H9 (cell line): Measurements from ENCODE around the gene SZT2. TPM values are rescaled to one million over a fixed set of nuclear protein-coding genes. Genes with fewer than 3 reads are reported as not detected.

Source experiments
- DNase-seq: peaks from one replicate; pipeline ENCODE4 v3.0.0-alpha.2; 2017
- H2AFZ ChIP-seq: one replicate; pipeline ENCODE4 v1.6.1; 2013; ENCODE audit warnings: mild to moderate bottlenecking, low read length, control low read depth, moderate library complexity
- H2AK5ac ChIP-seq: 2 replicates; pipeline ENCODE4 v1.6.1; 2013; ENCODE audit warnings: low read length, control low read depth, mixed read lengths; ENCODE audit not compliant: insufficient read length
- H2BK120ac ChIP-seq: one replicate; pipeline ENCODE4 v1.6.1; 2013; ENCODE audit warnings: low read depth, mild to moderate bottlenecking, low read length, control low read depth, inconsistent platforms; ENCODE audit not compliant: poor library complexity, severe bottlenecking
- H2BK12ac ChIP-seq: 2 replicates; pipeline ENCODE4 v1.6.1; 2013; ENCODE audit warnings: low read length, control low read depth, mixed read lengths, low read depth; ENCODE audit not compliant: insufficient read length
- H2BK15ac ChIP-seq: 2 replicates; pipeline ENCODE4 v1.6.1; 2013; ENCODE audit warnings: low read depth, low read length, control low read depth
- H2BK20ac ChIP-seq: one replicate; pipeline ENCODE4 v1.6.1; 2013; ENCODE audit warnings: low read depth, mild to moderate bottlenecking, low read length, control low read depth, inconsistent platforms; ENCODE audit not compliant: poor library complexity, severe bottlenecking
- H2BK5ac ChIP-seq: 2 replicates; pipeline ENCODE4 v1.6.1; 2013; ENCODE audit warnings: low read length, control low read depth, mixed read lengths; ENCODE audit not compliant: insufficient read length
- H3K14ac ChIP-seq: 2 replicates; pipeline ENCODE4 v1.6.1; 2013; ENCODE audit warnings: low read length, control low read depth; ENCODE audit not compliant: insufficient read depth
- H3K18ac ChIP-seq: 2 replicates; pipeline ENCODE4 v1.6.1; 2013; ENCODE audit warnings: low read depth, mild to moderate bottlenecking, mixed read lengths, low read length, control low read depth; ENCODE audit not compliant: insufficient read length
- H3K23ac ChIP-seq: 2 replicates; pipeline ENCODE4 v1.6.1; 2013; ENCODE audit warnings: low read length, control low read depth, mixed read lengths, low read depth; ENCODE audit not compliant: insufficient read length
- H3K23me2 ChIP-seq: 2 replicates; pipeline ENCODE4 v1.6.1; 2013; ENCODE audit warnings: low read depth, mild to moderate bottlenecking, mixed read lengths, low read length, control low read depth; ENCODE audit not compliant: insufficient read length, poor library complexity, severe bottlenecking
- H3K27ac ChIP-seq: 2 replicates; pipeline ENCODE4 v1.5.1; 2013; ENCODE audit warnings: low read length, control low read depth, mixed read lengths, low read depth; ENCODE audit not compliant: insufficient read length
- H3K27me3 ChIP-seq: 2 replicates; pipeline ENCODE4 v1.6.1; 2013; ENCODE audit warnings: low read length, control low read depth, inconsistent platforms; ENCODE audit not compliant: insufficient read depth
- H3K4ac ChIP-seq: 2 replicates; pipeline ENCODE4 v1.6.1; 2013; ENCODE audit warnings: low read depth, mild to moderate bottlenecking, control low read depth, inconsistent platforms, low read length, moderate library complexity
- H3K4me1 ChIP-seq: 2 replicates; pipeline ENCODE4 v1.6.1; 2013; ENCODE audit warnings: low read length, control low read depth, inconsistent platforms; ENCODE audit not compliant: insufficient read depth
- H3K4me2 ChIP-seq: 2 replicates; pipeline ENCODE4 v1.6.1; 2013; ENCODE audit warnings: low read length, control low read depth, mixed read lengths; ENCODE audit not compliant: insufficient read length, insufficient read depth
- H3K56ac ChIP-seq: 2 replicates; pipeline ENCODE4 v1.6.1; 2013; ENCODE audit warnings: low read depth, mild to moderate bottlenecking, mixed read lengths, low read length, control low read depth; ENCODE audit not compliant: insufficient read length
- H3K79me1 ChIP-seq: 2 replicates; pipeline ENCODE4 v1.6.1; 2013; ENCODE audit warnings: low read depth, mild to moderate bottlenecking, moderate library complexity, low read length, control low read depth, inconsistent platforms; ENCODE audit not compliant: insufficient read depth, poor library complexity, severe bottlenecking
- H3K79me2 ChIP-seq: 2 replicates; pipeline ENCODE4 v1.6.1; 2013; ENCODE audit warnings: low read length, control low read depth, inconsistent platforms; ENCODE audit not compliant: insufficient read depth
- H3K9ac ChIP-seq: 2 replicates; pipeline ENCODE4 v1.6.1; 2013; ENCODE audit warnings: low read length, control low read depth, mixed read lengths; ENCODE audit not compliant: insufficient read length; ENCODE audit errors: extremely low read depth
- H3K9me3 ChIP-seq: one replicate; pipeline ENCODE4 v1.6.1; 2013; ENCODE audit warnings: low read depth, low read length, inconsistent platforms; ENCODE audit not compliant: control insufficient read depth
- H3T11ph ChIP-seq: one replicate; pipeline ENCODE4 v1.6.1; 2013; ENCODE audit warnings: mild to moderate bottlenecking, low read length, control low read depth, inconsistent platforms
- H4K20me1 ChIP-seq: one replicate; pipeline ENCODE4 v1.6.1; 2013; ENCODE audit not compliant: control insufficient read depth, insufficient read length, insufficient read depth
- H4K5ac ChIP-seq: 2 replicates; pipeline ENCODE4 v1.6.1; 2013; ENCODE audit warnings: low read depth, mild to moderate bottlenecking, mixed read lengths, low read length, control low read depth; ENCODE audit not compliant: insufficient read length
- H4K8ac ChIP-seq: replicated peaks from 2 replicates; pipeline ENCODE4 v1.6.1; 2013; ENCODE audit warnings: low read length, control low read depth, mixed read lengths, low read depth; ENCODE audit not compliant: insufficient read length
- H4K91ac ChIP-seq: 2 replicates; pipeline ENCODE4 v1.6.1; 2013; ENCODE audit warnings: low read depth, mild to moderate bottlenecking, moderate library complexity, mixed read lengths, low read length, control low read depth; ENCODE audit not compliant: insufficient read length
- H3K27ac Mint-ChIP-seq, 3 experiments: 2 replicates in 2 of 3; 3 replicates in 1 of 3; pipeline ENCODE4 v1.8.0; 2020 to 2021; ENCODE audit warnings: mixed read lengths in 3 of 3, mild to moderate bottlenecking in 1 of 3, moderate library complexity in 1 of 3
- H3K27me3 Mint-ChIP-seq: 2 replicates; pipeline ENCODE4 v1.8.0; 2021; ENCODE audit warnings: low read depth, mild to moderate bottlenecking, moderate library complexity, mixed read lengths
- H3K36me3 Mint-ChIP-seq, 3 experiments: 2 replicates in 2 of 3; 3 replicates in 1 of 3; pipeline ENCODE4 v1.8.0; 2020 to 2021; ENCODE audit warnings: low read depth in 3 of 3, mixed read lengths in 3 of 3; ENCODE audit not compliant: insufficient read depth in 1 of 3
- H3K4me1 Mint-ChIP-seq, 2 experiments: 2 replicates each; pipeline ENCODE4 v1.8.0; 2020; ENCODE audit warnings: mixed read lengths in 2 of 2
- H3K4me3 Mint-ChIP-seq, 2 experiments: 2 replicates in 1 of 2; 3 replicates in 1 of 2; pipeline ENCODE4 v1.8.0; 2020 to 2021; ENCODE audit warnings: mild to moderate bottlenecking in 2 of 2, mixed read lengths in 2 of 2, moderate library complexity in 1 of 2
- H3K9me3 Mint-ChIP-seq, 2 experiments: 2 replicates in 1 of 2; 3 replicates in 1 of 2; pipeline ENCODE4 v1.8.0; 2020; ENCODE audit warnings: mild to moderate bottlenecking in 2 of 2, mixed read lengths in 2 of 2, moderate library complexity in 1 of 2
- CTCF ChIP-seq: fragments of 200-600 bp; sonication (generic); conservative IDR thresholded peaks from 3 replicates; pipeline ENCODE4 v1.8.0; 2021; ENCODE audit warnings: antibody characterized with exemption, mild to moderate bottlenecking
- WGBS: extraction: QIAGEN DNeasy Blood & Tissue Kit; methylation state at CpG from one replicate; pipeline ENCODE4 v1.1.7; 2013; ENCODE audit warnings: missing lambda C conversion rate, low lambda C conversion rate, mixed read lengths; ENCODE audit not compliant: insufficient read length; ENCODE audit errors: extremely low coverage; 5-methylcytosine and 5-hydroxymethylcytosine counted together
- total RNA-seq: library from RNA; stranded (reverse); gene quantifications from 2 replicates; pipeline ENCODE4 v1.2.1, GENCODE V29; 2021

Gene SZT2
- total RNA-seq, 1 experiment from 2014 or later: 16.8 TPM

GRCh38 chr1:43436371-43436770, 46.7 kb downstream of the SZT2 start:
- no peak for DNase-seq
- no peak overlapping the region for H3K14ac ChIP-seq
- H3K9ac ChIP-seq: no peak overlapping the region
- Mint-ChIP-seq H3K27me3 (no peaks in the 10 kb centered on the region), H3K4me1 (no peaks in the 10 kb centered on the region), H3K9me3 (no peaks in the 10 kb centered on the region), H3K27ac (no peak overlapping the region), H3K4me3 (no peak overlapping the region), H3K36me3 (peaks cover 7 to 44% (median 32%) of the 10 kb centered on the region in 3 experiments; a peak in 6 of 7 replicates)
- no peak overlapping the region for H3T11ph ChIP-seq
- no peaks in the 10 kb centered on the region for H3K27me3 ChIP-seq
- no peaks in the 10 kb centered on the region for H3K4me1 ChIP-seq
- no peak overlapping the region for H2AFZ ChIP-seq
- no peaks in the 10 kb centered on the region for H3K79me1 ChIP-seq
- no peak overlapping the region for H2AK5ac ChIP-seq
- no peaks in the 10 kb centered on the region for H3K23me2 ChIP-seq
- H2BK20ac ChIP-seq: no peak overlapping the region
- H4K91ac ChIP-seq: no peak overlapping the region
- H3K4me2 ChIP-seq: no peak overlapping the region
- no peak overlapping the region for H3K56ac ChIP-seq
- H3K9me3 ChIP-seq: no peaks in the 10 kb centered on the region
- no peak overlapping the region for H2BK15ac ChIP-seq
- H4K20me1 ChIP-seq: no peaks in the 10 kb centered on the region
- H3K4ac ChIP-seq: no peak overlapping the region
- no CpG with 5 or more reads among the region's 3 CpGs for WGBS
- H3K27ac ChIP-seq: no peak overlapping the region
- H2BK5ac ChIP-seq: no peak overlapping the region
- no peak overlapping the region for H3K18ac ChIP-seq
- no peak overlapping the region for H2BK12ac ChIP-seq
- TF ChIP-seq CTCF: no peak
- no peak overlapping the region for H3K23ac ChIP-seq
- no peak overlapping the region for H4K8ac ChIP-seq
- H2BK120ac ChIP-seq: no peak overlapping the region
- no peak overlapping the region for H4K5ac ChIP-seq
- no peaks in the 10 kb centered on the region for H3K79me2 ChIP-seq
